Colonic mucosa (tissue), 4 donors: ENCODE results near the gene TCFL5. TPM values are rescaled to one million over a fixed set of nuclear protein-coding genes. Genes with fewer than 3 reads are reported as not detected.
"Not testable (repeated sequence)": the region's sequence is repeated elsewhere in the genome, so short reads cannot be mapped to it uniquely, and the experiment has no call there.

Experiments
- DNase-seq: peaks from one replicate; pipeline ENCODE4 v3.0.0-alpha.2; 2020
- H3K27ac ChIP-seq: fragments of 200-600 bp; one replicate; pipeline ENCODE4 v1.8.0; 2021
- H3K27me3 ChIP-seq: fragments of 200-600 bp; one replicate; pipeline ENCODE4 v1.8.0; 2021
- H3K36me3 ChIP-seq: fragments of 200-600 bp; one replicate; pipeline ENCODE4 v1.8.0; 2021
- H3K4me1 ChIP-seq: fragments of 200-600 bp; one replicate; pipeline ENCODE4 v1.8.0; 2021; ENCODE audit warnings: mild to moderate bottlenecking
- H3K4me3 ChIP-seq: fragments of 200-600 bp; one replicate; pipeline ENCODE4 v1.8.0; 2021
- H3K9ac ChIP-seq, 2 donors: one replicate each; pipeline ENCODE4 v1.7.0; 2013; ENCODE audit warnings: control low read depth in 2 of 2, low read depth in 2 of 2, low read length in 2 of 2
- H3K9me3 ChIP-seq: fragments of 200-600 bp; one replicate; pipeline ENCODE4 v1.8.0; 2021
- CTCF ChIP-seq: fragments of 200-600 bp; IDR thresholded peaks from one replicate; pipeline ENCODE4 v1.8.0; 2022; ENCODE audit warnings: antibody characterized with exemption, mild to moderate bottlenecking
- intact Hi-C: fragments of 100-400 bp; cut with DNase I; formaldehyde crosslinking; loops from one replicate; pipeline ENCODE4 v1.14.1; 2022
- total RNA-seq, 2 donors: library from RNA; stranded (reverse); fragmentation: NEBNext Ultra II Directional in 1 of 2; extraction: Animal tissue kit (Norgen Biotek cat#: 25700) in 1 of 2; gene quantifications; one replicate each; pipeline ENCODE4 v1.2.1, GENCODE V29; 2021
- donor health status: healthy.
- donor health status: DM: no; HTN: no; CAD: no.
- donor health status: DM: no; HTN: no; CAD: no.

TCFL5 gene
- total RNA-seq, 2 donors from 2014 or later, result 6.2 to 7.3 TPM

GRCh38 chr20:62849431-62849830, 12.2 kb downstream of the TCFL5 start:
- Histone ChIP-seq H3K9me3 (no peaks in the 10 kb centered on the region), H3K9ac (no peak overlapping the region), H3K27ac (no peak overlapping the region), H3K4me1 (no peaks in the 10 kb centered on the region), H3K27me3 (no peaks in the 10 kb centered on the region), H3K4me3 (no peak overlapping the region), H3K36me3 (no peaks in the 10 kb centered on the region)
- intact Hi-C loops, result no loop called here
- no peak for TF ChIP-seq CTCF
- no peak for DNase-seq

GRCh38 chr20:62848917-62849316, 12.7 kb downstream of the TCFL5 start:
- H3K27me3 ChIP-seq, H3K9me3 ChIP-seq, intact Hi-C loops, H3K4me3 ChIP-seq, H3K9ac ChIP-seq, H3K4me1 ChIP-seq, H3K27ac ChIP-seq, H3K36me3 ChIP-seq, DNase-seq: not testable (repeated sequence)

- Histone ChIP-seq H3K9me3 (no peaks in the 10 kb centered on the region), H3K27ac (no peak overlapping the region), H3K4me1 (no peaks in the 10 kb centered on the region), H3K4me3 (no peak overlapping the region), H3K9ac (no peak overlapping the region), H3K27me3 (no peaks in the 10 kb centered on the region), H3K36me3 (no peaks in the 10 kb centered on the region)
- DNase-seq, result no peak
- TF ChIP-seq CTCF, result no peak
- intact Hi-C loops, result no loop called here
Measured at GRCh38 chr20:62846166-62846890, 15.3 kb downstream of the TCFL5 start.

- Histone ChIP-seq H3K27ac (no peak overlapping the region), H3K4me1 (no peaks in the 10 kb centered on the region), H3K36me3 (no peaks in the 10 kb centered on the region), H3K9ac (no peak overlapping the region), H3K9me3 (no peaks in the 10 kb centered on the region), H3K4me3 (no peak overlapping the region), H3K27me3 (no peaks in the 10 kb centered on the region)
- no peak for DNase-seq
- TF ChIP-seq CTCF, result no peak
- intact Hi-C loops, result no loop called here
Measured at GRCh38 chr20:62845416-62846160, 16.0 kb downstream of the TCFL5 start.

GRCh38 chr20:62844182-62844581, 17.4 kb downstream of the TCFL5 start:
- H3K27ac ChIP-seq, result no peak overlapping the region
- no peak overlapping the region for H3K4me3 ChIP-seq
- DNase-seq, result no peak
- no peaks in the 10 kb centered on the region for H3K4me1 ChIP-seq
- intact Hi-C loops, result no loop called here
- no peaks in the 10 kb centered on the region for H3K27me3 ChIP-seq
- TF ChIP-seq CTCF, result no peak
- no peaks in the 10 kb centered on the region for H3K36me3 ChIP-seq
- no peak overlapping the region for H3K9ac ChIP-seq
- no peaks in the 10 kb centered on the region for H3K9me3 ChIP-seq

- no peaks in the 10 kb centered on the region for H3K27me3 ChIP-seq
- no peak overlapping the region for H3K9ac ChIP-seq
- no peak for TF ChIP-seq CTCF
- H3K36me3 ChIP-seq, result no peaks in the 10 kb centered on the region
- intact Hi-C loops, result no loop called here
- H3K9me3 ChIP-seq, result no peaks in the 10 kb centered on the region
- H3K4me3 ChIP-seq, result no peak overlapping the region
- no peaks in the 10 kb centered on the region for H3K4me1 ChIP-seq
- H3K27ac ChIP-seq, result no peak overlapping the region
- DNase-seq, result no peak
Measured at GRCh38 chr20:62843656-62844055, 18.0 kb downstream of the TCFL5 start.
